ENCODE results near the gene NDUFS1. TPM values are rescaled to one million over a fixed set of nuclear protein-coding genes. Genes with fewer than 3 reads are reported as not detected.
"Not testable (repeated sequence)": the region's sequence is repeated elsewhere in the genome, so short reads cannot be mapped to it uniquely, and the experiment has no call there.

NDUFS1 gene
- 10 to 100 TPM; 81.2 to 89.3 TPM for total RNA-seq

GRCh38 chr2:206159346-206160124, at the start of gene NDUFS1, which contains the start of gene EEF1B2:
NDUFS1 (minus strand) TSS chr2:206159444; CDS start chr2:206153678, 5,766 bp downstream.
EEF1B2 (plus strand) TSS chr2:206159895; CDS start chr2:206159980, 85 bp downstream.
- Mint-ChIP-seq H3K27me3 (no peaks in the 10 kb centered on the region), H3K36me3 (ENCODE audit: low read depth) (peaks cover 57% of the 10 kb centered on the region), H3K27ac (peak within 1 kb of the TSS; percentile 98), H3K9me3 (no peaks in the 10 kb centered on the region), H3K4me3 (peak within 1 kb of the TSS; percentile 75), H3K4me1 (ENCODE audit: low read depth) (peaks cover 48% of the 10 kb centered on the region)
- peak; percentile 92 for ATAC-seq
- DNase-seq = peak; percentile 98
- intact Hi-C loops (cut with micrococcal nuclease) = loop anchor here (2.0 kb wide), 1 partner anchor 73 kb away; the partner anchor contains the start of gene INO80D
- no peak for TF ChIP-seq CTCF (IDR thresholded peaks at IDR 0.05)
- ChIA-PET POLR2A (interaction anchor here (1.0 to 2.3 kb wide), 3 partner anchors 70 to 75 kb away, joined by 3 to 12 read pairs (median 8); partner anchors contain the start of gene INO80D), CTCF (no interaction called here)

- H3K36me3 Mint-ChIP-seq (ENCODE audit: low read depth) = no peaks in the 10 kb centered on the region
- CTCF ChIA-PET = no interaction called here
Measured at GRCh38 chr2:206208900-206209299, 49.7 kb upstream of the NDUFS1 start.

GRCh38 chr2:206207316-206207715, 48.1 kb upstream of the NDUFS1 start:
- H3K4me3 Mint-ChIP-seq; H3K4me1 Mint-ChIP-seq (ENCODE audit: low read depth); ATAC-seq; POLR2A ChIA-PET; H3K9me3 Mint-ChIP-seq; H3K27ac Mint-ChIP-seq; H3K36me3 Mint-ChIP-seq (ENCODE audit: low read depth); DNase-seq; H3K27me3 Mint-ChIP-seq; intact Hi-C loops (cut with micrococcal nuclease); CTCF ChIA-PET: not testable (repeated sequence)

More at GRCh38 chr2:206208900-206209299, 49.7 kb upstream of the NDUFS1 start:
- H3K4me3 Mint-ChIP-seq = no peak overlapping the region
- no peak for TF ChIP-seq CTCF (IDR thresholded peaks at IDR 0.05)
- no peak for DNase-seq
- intact Hi-C loops (cut with micrococcal nuclease) = no loop called here
- no peak overlapping the region for H3K27ac Mint-ChIP-seq
- POLR2A ChIA-PET = interaction anchor here (0.8 kb wide), 1 partner anchor 1642 kb away, joined by 3 read pairs; no protein-coding TSS in a partner anchor
- H3K27me3 Mint-ChIP-seq = peaks cover 9% of the 10 kb centered on the region
- H3K4me1 Mint-ChIP-seq (ENCODE audit: low read depth) = no peaks in the 10 kb centered on the region
- no peak for ATAC-seq
- no peaks in the 10 kb centered on the region for H3K9me3 Mint-ChIP-seq

- Mint-ChIP-seq H3K9me3 (no peaks in the 10 kb centered on the region), H3K27me3 (peaks cover 11% of the 10 kb centered on the region), H3K4me1 (ENCODE audit: low read depth) (no peaks in the 10 kb centered on the region), H3K36me3 (ENCODE audit: low read depth) (no peaks in the 10 kb centered on the region), H3K4me3 (no peak overlapping the region), H3K27ac (no peak overlapping the region)
- DNase-seq = no peak
- no peak for TF ChIP-seq CTCF (IDR thresholded peaks at IDR 0.05)
- intact Hi-C loops (cut with micrococcal nuclease) = no loop called here
- POLR2A ChIA-PET = no interaction called here
- CTCF ChIA-PET = no interaction called here
- ATAC-seq = no peak
Measured at GRCh38 chr2:206204710-206205109, 45.5 kb upstream of the NDUFS1 start.

- ATAC-seq = no peak
- Mint-ChIP-seq H3K4me1 (ENCODE audit: low read depth) (no peaks in the 10 kb centered on the region), H3K27me3 (peaks cover 12% of the 10 kb centered on the region), H3K36me3 (ENCODE audit: low read depth) (no peaks in the 10 kb centered on the region), H3K4me3 (no peak overlapping the region), H3K9me3 (no peaks in the 10 kb centered on the region), H3K27ac (no peak overlapping the region)
- no peak for TF ChIP-seq CTCF (IDR thresholded peaks at IDR 0.05)
- CTCF ChIA-PET = no interaction called here
- intact Hi-C loops (cut with micrococcal nuclease) = no loop called here
- POLR2A ChIA-PET = no interaction called here
- DNase-seq = no peak
Measured at GRCh38 chr2:206203331-206203730, 44.1 kb upstream of the NDUFS1 start.
